HG03469 (cell line): ENCODE measurements around the gene CLEC3A.
"Not testable (repeated sequence)": the region's sequence is repeated elsewhere in the genome, so short reads cannot be mapped to it uniquely, and the experiment has no call there.

ENCODE experiments used
- ATAC-seq: cut with Tn5 transposase; IDR thresholded peaks from one replicate; pipeline ENCODE4 v1.9.1; 2021; ENCODE audit warnings: mild to moderate bottlenecking, moderate library complexity, moderate number of reproducible peaks; ENCODE audit not compliant: unreplicated experiment

Gene CLEC3A

DNA sequence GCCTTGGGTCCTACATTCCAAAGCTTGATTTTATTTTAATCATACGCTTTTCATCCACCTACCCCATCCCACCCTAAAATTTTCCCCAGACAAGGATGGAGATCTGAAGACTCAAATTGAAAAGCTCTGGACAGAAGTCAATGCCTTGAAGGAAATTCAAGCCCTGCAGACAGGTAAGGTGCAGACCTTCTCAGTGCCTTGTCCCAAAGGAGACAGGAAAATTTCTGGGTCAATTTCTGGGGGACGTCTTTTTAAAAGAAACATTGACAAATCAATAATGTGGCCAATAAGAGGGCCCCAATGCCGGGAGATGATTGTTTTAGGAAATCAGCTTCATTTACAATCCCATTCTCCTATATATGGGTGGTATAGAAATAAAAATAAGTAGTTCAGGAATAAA lies 5.7 kb downstream of the CLEC3A start:
- no peak for ATAC-seq

GRCh38 chr16:78034530-78034929 lies 12.2 kb downstream of the CLEC3A start:
- ATAC-seq = no peak

GRCh38 chr16:78035012-78035411 lies 12.7 kb downstream of the CLEC3A start:
- no peak for ATAC-seq

DNA sequence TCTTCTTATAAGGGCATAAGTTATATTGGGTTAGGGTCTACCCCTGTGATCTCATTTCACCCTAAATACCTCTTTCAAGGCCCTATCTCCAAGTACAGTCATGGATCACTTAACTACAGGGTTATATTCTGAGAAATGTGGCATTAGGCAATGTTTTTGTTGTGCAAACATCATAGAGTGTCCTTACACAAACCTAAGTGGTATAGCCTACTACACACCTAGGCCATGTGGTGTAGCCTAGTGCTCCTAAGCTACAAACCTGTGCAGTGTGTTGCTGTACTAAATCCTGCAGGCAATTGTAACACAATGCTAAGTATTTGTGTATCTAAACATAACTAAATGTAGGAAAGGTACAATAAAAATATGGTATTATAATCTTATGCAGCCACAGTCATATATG lies 18.0 kb downstream of the CLEC3A start:
- ATAC-seq = no peak

DNA sequence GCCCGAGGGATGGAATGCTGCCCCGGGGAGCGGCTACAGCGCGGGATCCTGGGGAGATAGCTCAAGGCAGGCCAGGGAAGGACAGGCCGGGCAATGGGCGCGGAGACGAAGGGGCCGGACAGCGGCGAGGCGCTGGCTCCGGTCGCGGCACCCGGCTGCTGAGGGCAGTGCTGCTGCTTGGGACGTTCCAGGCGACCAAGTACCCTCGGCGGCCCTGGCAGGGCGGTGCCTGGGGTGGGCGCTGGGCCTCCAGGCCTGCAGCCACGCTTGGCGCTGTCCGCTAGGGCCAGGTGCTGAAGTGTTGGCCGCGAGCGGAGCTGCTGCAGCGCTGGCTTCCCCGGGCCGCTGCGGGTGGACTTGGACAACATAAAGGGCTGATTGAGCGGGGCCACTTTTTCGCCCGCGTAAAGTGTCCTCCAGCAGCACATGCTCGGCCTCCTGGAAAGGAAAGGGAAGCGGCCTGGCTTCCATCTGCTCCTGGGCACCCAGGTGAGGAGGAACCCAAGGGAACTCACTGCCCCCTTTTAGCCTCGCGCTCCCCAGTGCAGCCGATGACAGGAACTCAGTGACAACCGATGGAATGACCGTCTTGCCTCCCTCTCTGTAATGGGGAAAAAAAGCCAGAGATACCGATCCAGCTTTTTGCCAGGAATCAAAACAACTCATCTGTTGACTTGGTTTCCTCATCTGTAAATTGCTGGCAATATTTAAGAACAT lies 23.7 kb downstream of the CLEC3A start:
- no peak for ATAC-seq

DNA sequence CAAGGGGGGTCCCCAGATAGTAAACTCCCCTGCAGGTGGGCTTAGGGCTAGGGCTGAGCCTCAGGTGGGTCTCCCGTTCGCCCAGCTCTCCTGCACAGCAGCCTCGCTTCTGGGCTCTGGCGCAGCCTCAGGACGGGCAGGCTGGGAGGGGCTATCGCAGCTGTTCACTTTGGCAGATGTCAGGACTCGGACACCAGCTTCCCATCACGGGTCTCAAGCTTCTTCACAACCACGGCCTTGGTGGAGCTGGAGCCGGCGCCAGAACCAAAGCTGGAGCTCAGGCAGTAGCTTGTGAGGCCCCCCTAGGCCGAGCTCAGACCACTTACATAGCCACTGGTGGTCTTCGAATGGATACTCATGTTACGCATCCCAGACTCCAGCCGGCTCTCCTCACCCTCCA lies 26.0 kb downstream of the CLEC3A start:
- no peak for ATAC-seq

GRCh38 chr16:78050734-78051400 lies 28.5 kb downstream of the CLEC3A start:
- ATAC-seq = no peak

GRCh38 chr16:78057803-78058564 lies 35.6 kb downstream of the CLEC3A start:
- no peak for ATAC-seq

DNA sequence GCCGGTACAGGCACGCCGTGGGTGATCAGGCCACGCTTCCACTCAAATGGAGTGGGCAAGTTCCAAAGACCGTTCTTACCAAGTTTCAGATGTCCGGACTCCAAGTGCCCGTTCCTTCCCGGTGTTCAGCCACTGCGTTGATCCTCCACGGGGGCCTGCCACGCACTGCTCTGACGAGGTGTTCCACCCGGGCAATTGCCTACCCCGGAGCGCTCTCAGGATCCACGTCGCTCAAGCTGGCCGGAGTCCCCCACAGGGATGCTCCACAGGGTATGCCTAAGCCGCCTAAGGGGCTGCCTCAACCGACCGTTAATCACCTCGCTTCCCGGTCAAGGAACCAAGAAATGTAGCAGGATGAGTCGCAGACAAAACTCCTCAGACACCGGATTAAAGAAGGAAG lies 37.5 kb downstream of the CLEC3A start:
- not testable (repeated sequence) for ATAC-seq

DNA sequence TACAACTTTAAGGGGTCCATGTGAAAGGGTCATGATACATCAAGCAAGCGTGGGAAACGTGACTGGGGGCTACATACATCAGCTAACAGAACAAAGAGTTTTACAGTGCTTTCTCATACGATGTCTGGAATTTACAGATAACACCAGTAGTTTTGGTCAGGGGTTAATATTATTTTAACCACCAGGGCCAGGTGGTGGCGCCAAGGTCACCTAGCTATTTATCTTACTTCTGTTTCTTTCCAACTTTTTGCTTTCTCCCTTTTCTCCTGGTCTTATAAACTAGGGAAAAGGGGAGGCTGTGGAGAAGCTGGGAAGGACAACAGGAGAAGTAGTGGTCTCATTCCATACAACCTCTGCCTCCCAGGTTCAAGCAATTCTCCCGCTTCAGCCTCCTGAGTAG lies 37.9 kb downstream of the CLEC3A start:
- no peak for ATAC-seq

DNA sequence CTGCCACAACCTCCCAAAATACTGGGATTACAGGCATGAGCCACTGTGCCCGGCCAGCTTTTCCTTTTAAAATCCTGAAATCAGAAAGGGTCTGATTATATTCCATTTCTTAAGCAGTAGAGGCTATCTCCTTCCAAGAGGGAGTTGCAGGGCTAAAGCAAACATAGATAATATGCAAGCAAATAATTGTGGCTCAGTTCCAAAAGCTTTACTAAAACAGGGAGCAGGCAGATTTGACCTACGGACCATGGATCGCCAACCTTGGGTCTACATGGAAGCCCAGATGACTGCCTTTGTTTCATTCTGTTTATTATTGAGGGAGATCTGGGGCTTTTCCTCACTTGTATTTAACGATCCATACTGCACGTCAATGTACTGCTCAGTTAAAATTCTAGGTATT lies 38.5 kb downstream of the CLEC3A start:
- no peak for ATAC-seq

- ATAC-seq = no peak
These were observed 43.0 kb downstream of the CLEC3A start for GRCh38 chr16:78065319-78065718.

- ATAC-seq = no peak
These were observed 47.6 kb downstream of the CLEC3A start for GRCh38 chr16:78069913-78070312.

- no peak for ATAC-seq
These were observed 49.9 kb downstream of the CLEC3A start for GRCh38 chr16:78072275-78072674.

DNA sequence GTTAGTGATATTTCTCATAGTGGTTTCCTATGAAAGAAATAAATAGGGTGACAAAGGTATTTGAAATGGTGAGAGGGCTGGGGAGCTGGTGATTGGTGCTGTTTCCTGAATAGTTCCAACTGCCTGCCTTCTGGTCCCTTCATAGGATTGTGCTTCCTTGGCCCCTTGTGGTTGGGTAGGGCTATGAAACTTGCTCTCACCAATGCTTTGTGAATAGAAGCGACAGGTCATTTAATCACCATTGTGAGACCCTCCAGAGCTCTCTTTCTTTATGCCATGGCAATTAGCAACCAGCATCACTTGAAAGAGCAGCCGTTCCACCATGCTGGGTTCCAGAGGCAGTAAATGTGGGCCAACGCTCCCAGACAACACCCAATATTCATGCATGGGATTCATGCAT lies 53.5 kb downstream of the CLEC3A start:
- ATAC-seq = no peak

DNA sequence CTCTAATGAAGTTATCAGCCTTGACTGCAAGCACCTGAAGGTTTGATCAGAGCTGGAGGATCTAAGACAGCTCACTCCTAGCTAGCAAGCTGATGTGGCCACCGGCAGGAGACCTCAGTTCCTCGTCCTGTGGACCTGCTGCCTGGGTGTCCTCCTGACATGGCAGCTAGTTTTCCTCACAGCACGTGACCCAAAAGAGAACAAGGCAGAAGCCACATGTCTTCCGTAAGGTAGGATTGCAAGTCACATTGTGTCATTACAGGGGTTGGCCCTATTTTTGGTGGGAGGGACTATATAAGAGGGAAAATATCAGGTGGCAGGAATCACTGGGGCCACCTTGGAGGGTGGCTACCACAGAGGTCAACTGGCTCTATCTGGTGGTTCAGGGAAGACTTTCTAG lies 59.0 kb downstream of the CLEC3A start:
- ATAC-seq = no peak
